HG02938 (cell line): Measurements from ENCODE around the gene MLIP.

Experiments used
- ATAC-seq: cut with Tn5 transposase; IDR thresholded peaks from one replicate; pipeline ENCODE4 v1.9.1; 2021; ENCODE audit warnings: mild to moderate bottlenecking, moderate library complexity; ENCODE audit not compliant: unreplicated experiment

Gene MLIP

DNA sequence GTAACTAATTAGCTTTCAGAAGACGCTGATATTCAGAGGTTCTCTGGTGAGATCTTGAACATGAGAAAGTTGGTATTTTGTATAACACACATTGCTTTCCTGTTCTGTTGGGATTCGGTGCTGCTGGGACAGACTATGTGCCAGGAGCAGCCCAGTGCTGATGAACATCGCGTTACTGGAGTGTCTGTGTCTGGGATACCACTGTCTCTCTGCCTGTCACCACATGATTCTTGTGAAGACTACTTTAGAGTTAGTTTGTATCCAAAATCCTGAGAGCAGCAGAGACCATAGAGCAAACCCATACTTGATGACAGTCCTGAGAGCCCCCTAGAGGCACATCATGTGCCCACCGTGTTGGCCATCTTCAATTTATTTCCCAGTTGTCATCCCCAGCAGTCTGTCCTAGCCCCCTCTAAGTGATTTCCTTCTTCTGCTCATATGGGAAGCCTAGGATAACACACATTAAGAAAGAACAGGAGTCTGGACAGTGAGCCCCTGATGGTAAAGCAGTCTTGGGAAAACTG is 155.2 kb downstream of the MLIP start:
- no peak for ATAC-seq

DNA sequence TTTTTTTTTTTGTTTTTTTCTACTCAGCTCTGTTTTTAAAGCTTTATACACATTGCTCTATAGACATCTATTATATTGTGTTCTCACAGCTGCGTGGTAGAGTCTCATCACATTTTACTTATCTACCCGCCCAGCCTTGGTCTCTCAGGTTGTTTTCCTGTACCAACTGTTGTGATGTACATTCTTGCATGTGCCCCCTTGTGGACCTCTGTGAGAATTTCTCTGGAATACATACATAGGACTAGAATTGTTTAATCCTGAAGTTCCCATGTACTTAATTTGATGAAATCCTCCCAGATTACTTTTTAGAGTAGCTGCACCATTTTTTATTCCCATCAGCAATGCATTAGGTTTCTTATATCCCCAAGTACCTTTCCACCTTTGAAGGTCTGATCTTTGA is 156.6 kb downstream of the MLIP start:
- ATAC-seq, result no peak

DNA sequence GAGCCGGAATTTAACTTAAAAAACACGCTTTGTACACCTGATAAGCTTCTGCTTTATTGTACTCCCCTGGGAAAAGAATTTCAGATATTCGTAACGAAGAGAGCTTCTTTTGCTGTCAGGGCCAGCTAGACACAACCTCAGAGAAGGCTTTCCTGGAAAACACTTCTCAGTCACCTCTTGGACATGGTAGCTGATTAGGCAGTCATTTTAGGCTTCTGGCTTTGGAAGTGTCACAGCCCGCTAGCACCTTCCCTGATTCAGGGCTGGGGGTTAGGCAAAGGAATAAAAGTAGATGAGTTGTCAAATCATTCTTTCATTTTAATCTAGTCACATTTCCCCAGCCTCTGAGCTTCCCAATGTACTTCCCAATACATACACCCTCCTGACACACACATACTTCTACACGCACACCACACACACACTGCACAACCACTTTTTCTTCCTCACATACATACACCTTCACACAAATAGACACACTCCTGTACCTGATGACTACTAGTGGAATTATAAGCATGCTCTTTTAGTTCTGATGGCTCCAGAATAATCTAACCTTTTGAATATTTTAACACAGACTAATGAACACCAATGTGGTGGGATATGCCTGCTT is 162.1 kb downstream of the MLIP start:
- no peak for ATAC-seq

- ATAC-seq, result no peak
Observed at GRCh38 chr6:54274383-54274782, 163.1 kb downstream of the MLIP start.

GRCh38 chr6:54282186-54282585 is 170.9 kb downstream of the MLIP start:
- no peak for ATAC-seq

- ATAC-seq, result no peak
Observed at GRCh38 chr6:54284161-54284860, 173.1 kb downstream of the MLIP start.

GRCh38 chr6:54285595-54285994 is 174.4 kb downstream of the MLIP start:
- no peak for ATAC-seq

DNA sequence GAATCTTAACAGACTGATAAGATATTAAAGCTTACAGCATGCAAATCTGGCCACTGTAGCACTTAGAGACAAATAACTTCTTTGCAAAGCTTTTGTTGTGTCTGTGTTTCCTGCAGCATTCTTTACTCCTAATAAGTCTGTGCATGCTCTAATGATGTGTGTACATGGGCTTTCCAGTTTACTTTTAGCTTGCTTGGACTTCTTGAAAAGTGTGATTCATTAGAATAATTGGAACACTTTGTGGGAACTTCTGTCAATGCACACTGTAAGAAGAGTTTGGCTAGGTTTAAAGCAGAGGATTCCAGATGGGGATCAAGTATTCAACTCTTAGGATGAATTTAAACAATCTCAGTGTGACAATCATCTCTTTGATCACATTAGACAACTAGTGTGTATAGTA is 174.9 kb downstream of the MLIP start:
- no peak for ATAC-seq

DNA sequence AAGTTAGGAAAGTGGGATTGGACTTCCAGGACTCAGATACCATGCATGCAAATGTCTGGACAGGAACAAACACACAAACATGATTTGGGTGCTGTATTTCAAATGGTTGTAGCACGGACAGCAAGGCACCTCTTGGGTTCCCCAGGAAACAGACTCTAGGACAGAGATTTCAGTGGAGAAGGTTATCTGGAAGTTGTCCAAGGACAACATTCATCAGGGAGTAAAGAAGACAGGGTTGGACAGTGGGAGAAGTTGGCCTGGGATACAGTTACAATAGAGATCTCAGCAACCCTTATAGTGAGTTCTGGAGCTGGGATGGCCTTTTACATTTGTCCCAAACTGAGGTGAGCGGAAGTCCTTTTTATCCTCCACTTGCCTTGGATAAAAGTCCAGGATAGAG is 177.2 kb downstream of the MLIP start:
- ATAC-seq, result no peak

DNA sequence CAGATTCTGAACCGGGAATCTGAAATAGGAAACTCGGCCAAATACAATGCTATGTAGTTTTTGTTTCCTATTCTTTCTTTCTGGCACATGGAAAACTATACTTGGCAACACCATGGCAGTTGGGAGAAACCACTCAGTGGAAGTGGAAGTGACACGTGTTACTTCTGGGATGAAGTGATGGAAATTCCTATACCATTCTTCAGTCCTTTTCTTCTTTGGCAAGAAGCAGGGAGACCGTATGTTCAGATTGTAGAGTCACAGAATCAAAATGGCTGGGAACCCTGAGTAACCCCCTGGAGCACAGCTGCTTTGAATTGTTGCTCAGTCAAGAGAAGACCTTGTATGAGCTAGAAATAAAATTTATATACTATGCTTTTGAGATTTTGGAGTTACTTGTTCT is 178.2 kb downstream of the MLIP start:
- no peak for ATAC-seq

DNA sequence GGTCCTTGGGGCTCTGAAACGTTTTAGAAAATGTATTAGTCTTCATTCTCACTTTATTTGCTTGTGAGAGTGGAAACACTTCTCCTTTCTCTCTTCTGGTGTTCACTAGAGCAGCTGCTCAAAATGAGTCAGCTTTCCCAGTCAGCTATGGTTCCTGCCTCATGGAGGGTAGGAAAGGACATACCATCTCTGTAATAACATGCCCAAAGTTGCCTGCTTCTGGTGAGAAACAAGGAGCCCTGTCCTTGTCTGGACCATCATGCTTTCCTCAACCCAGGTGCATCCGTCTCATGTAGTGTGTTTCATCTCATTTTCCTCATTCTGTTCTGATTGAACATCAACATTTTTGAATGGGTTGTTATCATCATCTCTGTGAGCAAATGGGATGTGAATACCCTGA is 179.9 kb downstream of the MLIP start:
- ATAC-seq, result peak; percentile 66

DNA sequence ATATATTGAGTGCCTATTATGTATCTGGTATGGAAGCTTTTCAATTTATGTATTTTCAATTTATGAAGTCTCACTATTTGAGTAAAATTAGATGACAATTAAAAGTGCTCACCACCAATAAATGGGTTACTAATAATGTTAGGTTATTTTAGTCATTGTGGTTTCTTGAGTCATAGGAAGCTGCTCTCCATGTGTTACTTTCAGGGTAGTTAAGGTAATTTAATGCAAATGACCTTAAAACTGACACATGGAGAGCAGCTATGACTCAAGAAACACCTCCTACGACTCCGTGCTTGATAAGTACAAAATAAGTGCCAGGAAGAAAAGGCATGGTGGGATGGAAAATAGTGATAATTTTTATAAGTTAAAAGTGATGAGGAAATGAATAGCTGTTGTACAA is 180.5 kb downstream of the MLIP start:
- peak; percentile 95 for ATAC-seq

DNA sequence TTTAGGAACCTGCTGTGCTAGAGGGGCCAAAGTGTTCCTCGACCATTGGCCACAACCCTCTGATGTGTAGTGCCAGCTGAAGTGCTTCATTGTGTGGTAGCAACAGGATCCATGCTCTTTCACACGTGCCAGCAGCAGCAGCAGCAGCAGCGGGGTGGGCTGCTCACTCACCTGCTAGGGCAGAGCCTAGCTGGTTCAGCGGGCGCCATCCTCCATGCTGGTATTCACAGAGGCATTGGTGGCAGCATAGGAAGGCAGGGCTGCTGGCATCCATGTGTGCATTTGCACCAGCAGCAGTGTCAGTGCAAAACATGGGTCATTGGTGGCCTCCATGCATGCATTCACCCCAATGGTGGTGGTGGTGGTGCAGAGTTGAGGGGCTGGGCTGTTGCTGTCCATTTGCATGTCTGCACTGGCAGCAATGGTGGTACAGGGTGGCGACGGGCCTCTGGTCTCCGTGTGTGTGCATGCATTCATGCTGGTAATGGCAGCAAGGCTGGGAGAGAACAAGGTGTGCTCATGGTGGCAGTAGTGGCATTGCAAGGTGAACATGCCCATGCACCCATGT is 183.8 kb downstream of the MLIP start:
- no peak for ATAC-seq

GRCh38 chr6:54299542-54300269 is 188.5 kb downstream of the MLIP start:
- no peak for ATAC-seq

DNA sequence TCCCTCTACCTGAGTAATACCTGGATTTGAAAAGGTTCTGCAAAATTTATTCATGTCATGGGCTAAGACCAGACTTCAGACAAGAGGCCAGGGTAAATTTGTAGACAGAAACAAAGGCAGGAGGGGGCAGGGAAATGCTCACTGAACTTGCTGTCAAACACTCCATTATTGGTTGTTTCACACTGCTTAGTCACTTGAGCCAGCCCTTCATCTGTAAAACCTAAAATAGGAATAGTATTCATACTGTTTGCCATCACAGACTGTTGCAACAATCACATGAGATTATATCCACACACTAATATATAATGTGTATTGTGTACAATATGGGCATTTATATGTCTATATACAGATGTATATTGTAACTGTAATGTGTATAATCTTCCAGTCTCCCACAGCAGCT is 190.5 kb downstream of the MLIP start:
- ATAC-seq, result no peak

DNA sequence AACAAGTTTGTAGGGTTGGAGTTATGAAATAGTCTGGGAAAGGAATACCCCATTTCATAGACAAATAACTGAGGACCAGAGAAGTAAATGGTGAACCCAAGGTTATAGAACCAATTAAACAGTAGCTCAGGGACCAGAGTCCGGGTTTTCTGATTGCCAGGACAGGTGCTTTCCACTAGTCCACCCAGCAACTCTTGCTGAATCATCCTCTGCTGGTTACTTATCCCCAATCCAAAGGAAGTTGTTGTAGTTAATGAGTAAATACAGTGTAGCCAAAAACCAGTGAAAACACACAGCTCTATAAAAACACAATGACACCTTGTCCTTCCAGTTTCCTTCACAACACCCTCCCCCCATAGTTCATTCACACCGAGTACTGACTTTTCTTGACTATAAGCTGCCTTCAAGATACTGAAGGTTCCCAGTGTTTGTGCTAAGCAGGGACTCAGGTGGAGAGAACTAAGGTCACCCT is 196.2 kb downstream of the MLIP start:
- peak; percentile 56 for ATAC-seq

DNA sequence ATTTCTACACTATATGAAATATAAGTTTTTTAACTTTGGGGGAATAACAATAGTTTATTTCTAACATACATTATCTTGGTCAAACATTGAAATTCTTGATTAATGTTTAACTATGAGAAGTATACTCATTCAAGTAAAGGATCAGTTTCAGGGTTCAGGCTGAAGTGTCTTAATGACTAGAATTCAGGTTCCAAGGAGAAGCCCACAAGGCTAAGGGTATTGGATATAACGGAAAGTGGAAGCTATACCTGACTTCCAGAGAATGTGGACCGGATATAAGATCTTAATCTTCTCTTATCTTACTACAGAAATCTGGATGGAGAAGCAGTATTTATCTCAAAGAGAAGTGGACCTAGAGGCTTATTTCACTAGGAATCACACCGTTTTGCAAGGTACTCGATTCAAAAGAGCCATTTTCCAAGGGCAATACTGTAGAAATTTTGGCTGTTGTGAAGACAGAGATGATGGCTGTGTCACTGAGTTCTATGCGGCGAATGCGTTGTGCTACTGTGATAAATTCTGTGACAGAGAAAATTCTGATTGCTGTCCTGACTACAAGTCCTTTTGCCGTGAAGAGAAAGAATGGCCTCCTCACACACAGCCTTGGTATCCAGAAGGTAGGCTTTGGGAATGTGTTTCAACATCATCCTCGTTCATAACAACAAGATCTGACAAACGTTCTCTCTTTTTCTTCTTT is 197.2 kb downstream of the MLIP start, which contains the start of gene TINAG:
Gene TINAG, plus strand, starts transcription at position 153 of the 697 bp plus-strand sequence. Its CDS starts 110 bp downstream, at position 263.
- peak; percentile 44 for ATAC-seq

GRCh38 chr6:54308986-54309315 is 197.7 kb downstream of the MLIP start:
- ATAC-seq, result no peak

DNA sequence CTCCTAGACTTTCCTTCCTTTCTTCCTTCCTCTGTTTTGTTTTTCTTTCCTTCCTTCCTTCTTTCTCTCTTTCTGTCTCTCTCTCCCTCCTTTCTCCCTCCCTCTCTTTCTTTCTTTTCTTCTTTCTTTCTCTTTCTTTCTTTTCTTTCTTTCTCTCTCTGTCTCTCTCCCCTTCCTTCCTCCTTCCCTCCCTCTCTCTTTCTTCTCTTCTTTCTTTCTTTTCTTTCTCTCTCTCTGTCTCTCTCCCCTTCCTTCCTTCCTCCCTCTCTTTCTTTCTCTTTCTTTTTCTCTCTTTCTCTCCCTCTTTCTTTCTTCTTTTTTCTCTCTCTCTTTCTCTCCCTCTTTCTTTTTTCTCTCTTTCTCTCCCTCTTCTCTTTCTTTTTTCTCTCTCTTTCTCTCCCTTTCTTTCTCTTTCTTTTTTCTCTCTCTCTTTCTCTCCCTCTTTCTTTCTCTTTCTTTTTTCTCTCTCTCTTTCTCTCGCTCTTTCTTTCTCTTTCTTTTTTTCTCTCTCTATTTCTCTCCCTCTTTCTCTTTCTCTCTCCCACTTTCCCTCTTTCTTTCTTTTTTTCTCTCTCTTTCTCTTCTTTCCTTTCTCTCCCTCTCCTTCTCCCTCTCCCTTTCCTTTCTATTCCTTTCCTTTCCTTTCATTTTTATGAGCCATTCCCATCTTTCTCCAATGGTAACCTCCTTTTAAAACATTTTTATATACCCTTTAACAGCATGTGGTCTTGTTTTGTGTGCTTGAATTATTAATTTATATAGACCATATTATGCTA is 199.3 kb downstream of the MLIP start:
- ATAC-seq, result no peak

GRCh38 chr6:54315656-54316055 is 204.4 kb downstream of the MLIP start:
- no peak for ATAC-seq
